AG10803 (cell line): ENCODE results near the gene SPAG6.

ENCODE experiments used
- DNase-seq: peaks from one replicate; pipeline ENCODE4 v3.0.0; 2010; ENCODE audit warnings: low read depth
- H3K4me3 ChIP-seq: 2 replicates; pipeline ENCODE4 v1.5.1; 2011; ENCODE audit warnings: mild to moderate bottlenecking, low read length, control low read depth
- CTCF ChIP-seq: conservative IDR thresholded peaks from 2 replicates; pipeline ENCODE4 v1.5.1; 2011; ENCODE audit warnings: mild to moderate bottlenecking, low read length, control low read depth, inconsistent platforms

SPAG6 gene

GRCh38 chr10:22322641-22323160 is 22.6 kb upstream of the SPAG6 start:
- no peak for TF ChIP-seq CTCF
- no peak for DNase-seq
- peak overlapping the region; percentile 71 for H3K4me3 ChIP-seq

GRCh38 chr10:22323538-22324305 is 21.6 kb upstream of the SPAG6 start:
- H3K4me3 ChIP-seq: no peak overlapping the region
- no peak for TF ChIP-seq CTCF
- no peak for DNase-seq

- no peak for TF ChIP-seq CTCF
- no peak for DNase-seq
- no peak overlapping the region for H3K4me3 ChIP-seq
Observed at GRCh38 chr10:22324413-22324812, 20.9 kb upstream of the SPAG6 start.

- no peak for TF ChIP-seq CTCF
- peak overlapping the region; percentile 68 for H3K4me3 ChIP-seq
- DNase-seq: no peak
Observed at GRCh38 chr10:22324893-22325271, 20.4 kb upstream of the SPAG6 start.

GRCh38 chr10:22325272-22326144 is 19.8 kb upstream of the SPAG6 start:
- no peak; the same call in 1 of the 2 replicates for TF ChIP-seq CTCF
- H3K4me3 ChIP-seq: peak overlapping the region; percentile 68
- DNase-seq: peak; percentile 63

- peak; percentile 35 for DNase-seq
- H3K4me3 ChIP-seq: peak overlapping the region; percentile 68
- no peak for TF ChIP-seq CTCF
Observed at GRCh38 chr10:22326145-22326702, 19.1 kb upstream of the SPAG6 start.
